WI38 (cell line): ENCODE data around the gene TCAF1.
"Not testable (repeated sequence)": the region's sequence is repeated elsewhere in the genome, so short reads cannot be mapped to it uniquely, and the experiment has no call there.

Experiments
- H3K4me3 ChIP-seq: 2 replicates; pipeline ENCODE4 v1.5.1; 2011; ENCODE audit warnings: low read depth, mild to moderate bottlenecking, control low read depth, low read length
- CTCF ChIP-seq: IDR thresholded peaks from 2 replicates; pipeline ENCODE4 v1.5.1; 2012; ENCODE audit warnings: low read depth, mild to moderate bottlenecking, control low read depth, low read length

TCAF1 gene

GRCh38 chr7:143882020-143882603, 19.9 kb downstream of the TCAF1 start:
- peak overlapping the region; percentile 66 for H3K4me3 ChIP-seq
- TF ChIP-seq CTCF = no peak

- no peak overlapping the region for H3K4me3 ChIP-seq
- TF ChIP-seq CTCF = no peak
Measured at GRCh38 chr7:143878884-143879283, 23.1 kb downstream of the TCAF1 start.

- no peak overlapping the region for H3K4me3 ChIP-seq
- TF ChIP-seq CTCF = no peak
Measured at GRCh38 chr7:143877098-143877497, 24.9 kb downstream of the TCAF1 start.

GRCh38 chr7:143876218-143876617, 25.8 kb downstream of the TCAF1 start:
- TF ChIP-seq CTCF = no peak

GRCh38 chr7:143873242-143873641, 28.7 kb downstream of the TCAF1 start:
- H3K4me3 ChIP-seq = not testable (repeated sequence)

More at GRCh38 chr7:143876218-143876617, 25.8 kb downstream of the TCAF1 start:
- H3K4me3 ChIP-seq = no peak overlapping the region

GRCh38 chr7:143871534-143871933, 30.4 kb downstream of the TCAF1 start:
- not testable (repeated sequence) for H3K4me3 ChIP-seq

GRCh38 chr7:143857994-143858393, 44.0 kb downstream of the TCAF1 start:
- not testable (repeated sequence) for H3K4me3 ChIP-seq

- not testable (repeated sequence) for H3K4me3 ChIP-seq
Measured at GRCh38 chr7:143855443-143855842, 46.5 kb downstream of the TCAF1 start.

GRCh38 chr7:143850682-143851081, 51.3 kb downstream of the TCAF1 start:
- TF ChIP-seq CTCF = no peak
- H3K4me3 ChIP-seq = no peak overlapping the region
